ENCODE data around the gene FOXQ1. TPM values are rescaled to one million over a fixed set of nuclear protein-coding genes. Genes with fewer than 3 reads are reported as not detected.

FOXQ1 gene
- total RNA-seq, 1 experiment from 2014 or later, result 55.8 TPM

DNA sequence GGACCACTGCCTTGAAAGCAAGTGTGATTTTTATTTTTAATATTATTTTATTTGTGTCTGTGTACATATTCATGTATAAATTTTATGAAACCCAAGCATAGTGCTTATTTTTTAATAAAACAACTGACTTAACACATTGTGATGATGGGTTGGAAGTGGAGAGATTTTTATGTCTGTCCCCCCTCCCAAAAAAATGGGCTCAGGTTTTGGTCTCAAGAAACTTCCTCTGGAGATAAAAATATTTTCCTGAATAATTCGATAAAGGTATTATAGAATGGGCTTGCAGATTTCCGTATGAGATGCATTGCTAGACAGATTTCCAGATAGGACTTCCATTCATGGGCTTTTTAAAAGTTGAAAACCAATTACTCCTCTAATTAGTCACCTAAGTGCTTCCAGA lies 2.7 kb downstream of the FOXQ1 start:
- Histone ChIP-seq H3K27me3 (ENCODE audit: insufficient read depth, low read depth) (no peaks in the 10 kb centered on the region), H3K4me2 (peak overlapping the region; percentile 98), H3K27ac (peak overlapping the region; percentile 98), H3K36me3 (ENCODE audit: low read depth) (peaks cover 16% of the 10 kb centered on the region; the same call in 1 of the 2 replicates), H3K79me2 (ENCODE audit: low read depth) (peaks cover 35% of the 10 kb centered on the region), H3K9me2 (ENCODE audit: insufficient read depth) (no peaks in the 10 kb centered on the region), H3K9me3 (ENCODE audit: insufficient read depth, low read depth) (no peaks in the 10 kb centered on the region), H3K4me3 (peak overlapping the region; percentile 66), H3F3A (ENCODE audit: insufficient read depth, low read depth) (peaks cover 52% of the 10 kb centered on the region; the same call in 1 of the 2 replicates), H4K20me1 (ENCODE audit: insufficient read depth) (no peaks in the 10 kb centered on the region), H2AFZ (no peak overlapping the region), H3K4me1 (replicated peaks; ENCODE audit: insufficient read depth) (peaks cover 11% of the 10 kb centered on the region; the same call in 1 of the 2 replicates)
- POLR2A ChIA-PET (ENCODE audit: unreplicated experiment), result interaction anchor here (0.8 to 1.2 kb wide), 2 partner anchors 11 to 189 kb away, joined by 3 to 14 read pairs; no protein-coding TSS in a partner anchor
- DNase-seq, result no peak
- CTCF ChIA-PET, result interaction anchor here (1.2 kb wide), 1 partner anchor 21 kb away, joined by 3 read pairs; no protein-coding TSS in a partner anchor
- intact Hi-C loops (cut with micrococcal nuclease; ENCODE audit: unreplicated experiment), result no loop called here
- no TSS peak for BruUV-seq (replicated peaks)
- TF ChIP-seq, protein P1, sequence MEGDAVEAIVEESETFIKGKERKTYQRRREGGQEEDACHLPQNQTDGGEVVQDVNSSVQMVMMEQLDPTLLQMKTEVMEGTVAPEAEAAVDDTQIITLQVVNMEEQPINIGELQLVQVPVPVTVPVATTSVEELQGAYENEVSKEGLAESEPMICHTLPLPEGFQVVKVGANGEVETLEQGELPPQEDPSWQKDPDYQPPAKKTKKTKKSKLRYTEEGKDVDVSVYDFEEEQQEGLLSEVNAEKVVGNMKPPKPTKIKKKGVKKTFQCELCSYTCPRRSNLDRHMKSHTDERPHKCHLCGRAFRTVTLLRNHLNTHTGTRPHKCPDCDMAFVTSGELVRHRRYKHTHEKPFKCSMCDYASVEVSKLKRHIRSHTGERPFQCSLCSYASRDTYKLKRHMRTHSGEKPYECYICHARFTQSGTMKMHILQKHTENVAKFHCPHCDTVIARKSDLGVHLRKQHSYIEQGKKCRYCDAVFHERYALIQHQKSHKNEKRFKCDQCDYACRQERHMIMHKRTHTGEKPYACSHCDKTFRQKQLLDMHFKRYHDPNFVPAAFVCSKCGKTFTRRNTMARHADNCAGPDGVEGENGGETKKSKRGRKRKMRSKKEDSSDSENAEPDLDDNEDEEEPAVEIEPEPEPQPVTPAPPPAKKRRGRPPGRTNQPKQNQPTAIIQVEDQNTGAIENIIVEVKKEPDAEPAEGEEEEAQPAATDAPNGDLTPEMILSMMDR (conservative IDR thresholded peaks at IDR 0.05), result no peak
- no peak for TF ChIP-seq EZH2 (IDR thresholded peaks at IDR 0.05; ENCODE audit: low read depth)

DNA sequence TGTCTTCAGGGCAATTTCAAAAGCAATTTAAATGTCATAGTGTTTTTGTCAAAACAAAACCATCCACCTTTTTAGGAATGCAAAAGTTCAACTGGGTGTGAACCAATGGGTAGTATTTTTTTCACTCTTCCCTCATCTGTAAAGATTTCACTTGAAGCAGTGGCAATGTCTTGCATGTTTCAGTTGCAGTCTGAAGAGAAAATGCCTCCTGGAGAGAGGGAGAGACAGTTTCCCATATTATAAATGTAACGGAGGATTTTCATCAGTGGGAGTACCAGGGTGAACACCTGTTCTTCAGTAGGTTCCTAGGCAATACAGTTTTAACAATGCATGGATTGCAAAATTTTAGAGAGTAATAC lies 3.3 kb downstream of the FOXQ1 start:
- ChIA-PET CTCF (interaction anchor here (1.0 to 1.2 kb wide), 2 partner anchors 10 to 21 kb away, joined by 3 read pairs; no protein-coding TSS in a partner anchor), POLR2A (ENCODE audit: unreplicated experiment) (interaction anchor here (0.8 kb wide), 1 partner anchor 189 kb away, joined by 14 read pairs; no protein-coding TSS in a partner anchor)
- peaks cover 52% of the 10 kb centered on the region; the same call in 1 of the 2 replicates for H3F3A ChIP-seq (ENCODE audit: insufficient read depth, low read depth)
- peak overlapping the region; percentile 66 for H3K4me3 ChIP-seq
- H3K79me2 ChIP-seq (ENCODE audit: low read depth), result peaks cover 35% of the 10 kb centered on the region
- no peaks in the 10 kb centered on the region for H3K27me3 ChIP-seq (ENCODE audit: insufficient read depth, low read depth)
- intact Hi-C loops (cut with micrococcal nuclease; ENCODE audit: unreplicated experiment), result no loop called here
- peak overlapping the region; percentile 98 for H3K4me2 ChIP-seq
- peaks cover 11% of the 10 kb centered on the region; the same call in 1 of the 2 replicates for H3K4me1 ChIP-seq (replicated peaks; ENCODE audit: insufficient read depth)
- H2AFZ ChIP-seq, result no peak overlapping the region
- no peaks in the 10 kb centered on the region for H4K20me1 ChIP-seq (ENCODE audit: insufficient read depth)
- no peaks in the 10 kb centered on the region for H3K9me2 ChIP-seq (ENCODE audit: insufficient read depth)
- DNase-seq, result no peak
- peaks cover 16% of the 10 kb centered on the region; the same call in 1 of the 2 replicates for H3K36me3 ChIP-seq (ENCODE audit: low read depth)
- no peaks in the 10 kb centered on the region for H3K9me3 ChIP-seq (ENCODE audit: insufficient read depth, low read depth)
- peak overlapping the region; percentile 98 for H3K27ac ChIP-seq
- no TSS peak for BruUV-seq (replicated peaks)
- TF ChIP-seq, protein P1 (conservative IDR thresholded peaks at IDR 0.05), result no peak
- TF ChIP-seq EZH2 (IDR thresholded peaks at IDR 0.05; ENCODE audit: low read depth), result no peak

DNA sequence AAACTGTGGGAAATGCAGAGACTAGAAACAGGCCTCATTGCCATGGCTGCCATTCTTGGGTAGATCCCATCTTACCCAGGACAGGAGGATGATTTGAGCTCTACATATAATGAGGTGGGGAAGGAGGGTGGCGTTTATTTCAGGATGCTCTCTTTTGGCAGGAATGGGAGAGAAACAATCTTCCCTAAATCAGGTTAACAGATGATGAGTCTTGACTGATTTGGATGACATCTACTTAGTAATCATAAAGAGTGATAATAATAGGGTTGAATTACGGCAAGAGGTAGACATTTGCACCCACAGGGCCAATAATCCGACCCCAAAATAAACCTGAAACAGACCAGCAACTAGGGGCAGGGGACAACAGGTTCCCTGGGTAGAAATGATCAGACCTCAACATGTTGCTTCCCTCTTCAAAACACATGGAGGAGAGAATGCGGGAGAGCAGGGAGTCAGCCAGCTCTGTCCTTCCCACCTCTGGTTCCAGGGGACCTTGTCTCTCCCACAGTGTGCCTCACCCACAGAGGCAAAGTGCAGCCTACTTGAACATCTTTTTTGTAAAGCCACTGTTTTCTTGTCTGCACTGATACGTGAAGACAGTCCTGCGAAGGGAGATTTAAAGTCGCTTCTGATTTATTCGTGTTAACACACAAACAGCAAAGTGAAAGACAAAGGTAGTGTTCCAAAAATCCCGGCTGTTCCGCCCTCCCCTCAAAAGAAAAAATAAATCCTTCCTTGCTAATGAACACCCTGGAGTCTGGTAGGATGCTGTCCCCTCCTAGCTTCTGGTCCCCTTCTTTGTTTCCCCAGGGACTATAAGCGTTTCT lies 3.9 kb downstream of the FOXQ1 start:
- intact Hi-C loops (cut with micrococcal nuclease; ENCODE audit: unreplicated experiment), result no loop called here

More for the DNA sequence above, 3.9 kb downstream of the FOXQ1 start:
- BruUV-seq (replicated peaks), result TSS peak; percentile 91
- ChIA-PET CTCF (interaction anchor here (0.6 to 1.2 kb wide), 3 partner anchors 10 to 939 kb away, joined by 3 read pairs; no protein-coding TSS in a partner anchor), POLR2A (ENCODE audit: unreplicated experiment) (interaction anchor here (0.5 to 1.7 kb wide), 6 partner anchors 10 to 594 kb away, joined by 4 to 39 read pairs (median 11); no protein-coding TSS in a partner anchor)
- H3K4me2 ChIP-seq, result peak overlapping the region; percentile 98
- no peaks in the 10 kb centered on the region for H4K20me1 ChIP-seq (ENCODE audit: insufficient read depth)
- no peak for TF ChIP-seq EZH2 (IDR thresholded peaks at IDR 0.05; ENCODE audit: low read depth)
- TF ChIP-seq, protein P1 (conservative IDR thresholded peaks at IDR 0.05), result no peak
- peaks cover 35% of the 10 kb centered on the region for H3K79me2 ChIP-seq (ENCODE audit: low read depth)
- no peaks in the 10 kb centered on the region for H3K9me2 ChIP-seq (ENCODE audit: insufficient read depth)
- no peak for DNase-seq
- no peak overlapping the region for H2AFZ ChIP-seq
- H3K36me3 ChIP-seq (ENCODE audit: low read depth), result peaks cover 16% of the 10 kb centered on the region; the same call in 1 of the 2 replicates
- H3K27me3 ChIP-seq (ENCODE audit: insufficient read depth, low read depth), result no peaks in the 10 kb centered on the region
- H3K27ac ChIP-seq, result peak overlapping the region; percentile 98
- H3K4me3 ChIP-seq, result peak overlapping the region; percentile 66
- H3F3A ChIP-seq (ENCODE audit: insufficient read depth, low read depth), result peaks cover 48% of the 10 kb centered on the region; the same call in 1 of the 2 replicates
- no peaks in the 10 kb centered on the region for H3K9me3 ChIP-seq (ENCODE audit: insufficient read depth, low read depth)
- H3K4me1 ChIP-seq (replicated peaks; ENCODE audit: insufficient read depth), result peaks cover 11% of the 10 kb centered on the region; the same call in 1 of the 2 replicates

Data from PC-9 (cell line).